ENCODE measurements around the gene NPSR1.

DNA sequence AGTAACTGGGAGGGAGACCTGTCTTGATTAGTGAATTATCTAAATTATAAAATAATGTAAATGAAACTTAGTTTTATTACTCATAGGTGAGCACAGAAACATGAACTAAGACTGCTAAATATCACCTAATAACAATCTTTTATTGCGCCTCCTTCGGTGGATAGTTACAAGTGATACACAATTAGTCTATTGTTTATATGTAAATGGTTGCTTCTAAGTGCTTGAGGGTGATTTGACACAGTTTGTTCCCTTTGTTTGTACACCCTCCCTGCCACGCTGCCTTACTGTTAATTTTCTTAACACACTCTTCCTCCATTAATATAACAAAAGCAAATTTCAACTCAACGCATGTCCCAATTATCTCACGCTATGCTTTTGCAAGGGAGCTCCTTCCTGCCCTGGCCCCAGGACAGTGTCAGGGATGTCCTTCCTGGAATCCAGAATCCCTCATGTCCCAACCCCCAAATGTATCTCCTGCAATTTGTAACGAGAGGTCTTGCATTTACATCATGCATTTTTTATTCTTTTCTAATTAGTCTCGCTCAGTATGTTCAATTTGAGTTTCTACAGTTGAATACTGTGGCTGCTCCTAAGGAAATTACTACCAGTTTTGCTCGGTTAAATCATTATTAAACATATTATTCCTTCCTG, 4.2 kb downstream of the NPSR1 start:
- TF ChIP-seq, protein P1, sequence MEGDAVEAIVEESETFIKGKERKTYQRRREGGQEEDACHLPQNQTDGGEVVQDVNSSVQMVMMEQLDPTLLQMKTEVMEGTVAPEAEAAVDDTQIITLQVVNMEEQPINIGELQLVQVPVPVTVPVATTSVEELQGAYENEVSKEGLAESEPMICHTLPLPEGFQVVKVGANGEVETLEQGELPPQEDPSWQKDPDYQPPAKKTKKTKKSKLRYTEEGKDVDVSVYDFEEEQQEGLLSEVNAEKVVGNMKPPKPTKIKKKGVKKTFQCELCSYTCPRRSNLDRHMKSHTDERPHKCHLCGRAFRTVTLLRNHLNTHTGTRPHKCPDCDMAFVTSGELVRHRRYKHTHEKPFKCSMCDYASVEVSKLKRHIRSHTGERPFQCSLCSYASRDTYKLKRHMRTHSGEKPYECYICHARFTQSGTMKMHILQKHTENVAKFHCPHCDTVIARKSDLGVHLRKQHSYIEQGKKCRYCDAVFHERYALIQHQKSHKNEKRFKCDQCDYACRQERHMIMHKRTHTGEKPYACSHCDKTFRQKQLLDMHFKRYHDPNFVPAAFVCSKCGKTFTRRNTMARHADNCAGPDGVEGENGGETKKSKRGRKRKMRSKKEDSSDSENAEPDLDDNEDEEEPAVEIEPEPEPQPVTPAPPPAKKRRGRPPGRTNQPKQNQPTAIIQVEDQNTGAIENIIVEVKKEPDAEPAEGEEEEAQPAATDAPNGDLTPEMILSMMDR (IDR thresholded peaks at IDR 0.05; ENCODE audit: low read depth, low read length, poor library complexity, severe bottlenecking), result no peak
- no peak for TF ChIP-seq EZH2phosphoT487 (IDR thresholded peaks at IDR 0.05; ENCODE audit: borderline replicate concordance, low read length)

All from DOHH2 (cell line).